HS-27A (cell line): Measurements from ENCODE around the gene RNU5D-1.
"Not testable (repeated sequence)": the region's sequence is repeated elsewhere in the genome, so short reads cannot be mapped to it uniquely, and the experiment has no call there.

Source experiments
- DNase-seq: peaks from one replicate; pipeline ENCODE4 v3.0.0-alpha.2; 2012; ENCODE audit warnings: low read depth, missing footprints

The RNU5D-1 gene

DNA sequence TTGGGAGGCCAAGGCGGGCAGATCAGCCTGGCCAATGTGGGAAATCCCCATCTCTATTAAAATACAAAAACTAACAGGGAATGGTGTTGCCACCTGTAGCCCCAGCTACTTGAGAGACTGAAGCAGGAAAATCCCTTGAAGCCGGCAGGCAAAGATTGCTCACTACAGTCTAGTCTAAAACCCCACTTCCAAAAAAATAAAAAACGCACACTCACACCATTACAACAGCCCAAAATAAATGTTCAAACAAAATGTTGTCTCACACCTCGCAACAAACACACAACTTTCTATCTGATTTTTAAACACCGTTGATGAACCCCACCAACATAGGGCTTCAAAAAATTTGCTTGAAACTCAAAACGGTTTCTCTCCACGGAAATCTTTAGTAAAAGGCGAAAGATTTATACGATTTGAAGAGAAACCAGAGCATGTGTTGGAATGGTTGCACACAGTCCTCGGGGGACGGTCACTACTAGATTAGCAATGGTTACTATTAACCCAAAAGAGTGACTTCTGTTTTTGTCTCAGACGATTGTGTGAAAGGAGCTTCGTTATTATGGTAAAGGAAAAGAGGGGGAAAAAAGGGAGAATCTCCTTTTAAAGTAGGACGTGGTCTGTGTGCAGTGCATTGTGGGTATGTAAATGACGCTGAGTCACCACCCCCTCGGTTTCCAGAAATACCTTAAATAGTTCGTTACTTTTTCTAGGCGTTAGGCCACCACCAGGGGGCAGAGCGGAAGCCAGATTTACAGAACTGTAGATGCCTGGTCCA, at the start of gene RNU5D-1:
RNU5D-1 (minus strand) TSS at position 430 of the 772 bp plus-strand sequence.
- DNase-seq = peak; percentile 95

DNA sequence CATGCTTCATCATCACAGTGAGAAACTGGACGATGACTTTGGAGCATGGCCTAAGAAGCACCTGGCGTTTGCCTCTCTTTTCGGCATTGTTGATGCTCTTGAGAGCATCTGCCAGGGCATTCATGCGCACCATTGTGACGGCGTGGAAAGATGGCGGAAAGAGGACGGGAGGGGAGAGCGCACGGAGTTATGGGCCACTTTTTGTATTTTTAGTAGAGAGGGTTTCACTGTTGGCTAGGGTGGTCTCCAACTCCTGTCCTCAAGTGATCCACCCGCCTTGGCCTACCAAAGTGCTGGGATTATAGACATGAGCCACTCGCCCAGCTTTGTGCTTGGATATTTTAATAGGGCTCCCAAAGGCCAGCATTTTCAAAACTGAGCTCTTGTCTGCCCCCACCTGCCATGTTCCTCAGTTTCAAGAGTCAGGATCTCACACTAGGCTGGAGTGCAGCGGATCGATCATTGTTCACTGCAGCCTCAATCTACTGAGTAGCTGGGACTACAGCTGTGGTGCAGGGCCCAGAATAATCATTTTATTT, 49.7 kb upstream of the RNU5D-1 start:
- DNase-seq = no peak

DNA sequence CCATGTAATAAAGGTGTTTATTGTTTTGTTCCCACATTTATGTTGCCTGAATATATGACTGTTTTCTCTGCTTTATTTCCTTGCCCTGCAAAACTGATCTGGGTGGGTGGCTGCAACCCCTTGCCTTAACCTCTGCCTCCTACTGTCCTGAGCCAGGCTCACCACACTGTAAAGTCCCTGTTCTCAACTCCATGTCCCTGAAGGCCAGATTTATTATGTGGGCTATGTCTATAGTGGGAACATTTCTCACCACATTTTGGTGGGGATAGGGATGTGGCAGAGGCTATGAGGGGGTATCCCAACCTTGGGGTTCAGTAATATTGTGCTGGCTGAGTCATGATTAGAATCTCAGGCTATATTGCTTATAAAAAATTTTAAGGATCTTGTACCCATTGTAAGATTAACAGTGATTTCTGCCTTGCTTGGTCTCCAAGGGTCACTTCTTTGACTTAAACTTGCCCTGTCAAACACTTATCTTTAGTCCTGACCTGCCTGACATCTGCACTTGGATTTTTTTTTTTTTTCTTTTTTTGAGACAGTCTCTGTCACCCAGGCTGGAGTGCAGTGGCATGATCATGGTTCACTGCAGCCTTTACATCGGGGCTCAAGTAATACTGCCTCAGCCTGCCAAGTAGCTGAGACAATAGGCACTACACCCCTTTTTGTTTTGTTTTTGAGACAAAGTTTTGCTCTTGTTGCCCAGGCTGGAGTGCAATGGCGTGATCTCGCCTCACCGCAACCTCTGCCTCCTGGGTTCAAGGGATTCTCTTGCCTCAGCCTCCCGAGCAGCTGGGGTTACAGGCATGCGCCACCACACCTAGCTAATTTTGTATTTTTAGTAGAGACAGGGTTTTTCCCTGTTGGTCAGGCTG, 48.0 kb upstream of the RNU5D-1 start:
- DNase-seq = no peak

DNA sequence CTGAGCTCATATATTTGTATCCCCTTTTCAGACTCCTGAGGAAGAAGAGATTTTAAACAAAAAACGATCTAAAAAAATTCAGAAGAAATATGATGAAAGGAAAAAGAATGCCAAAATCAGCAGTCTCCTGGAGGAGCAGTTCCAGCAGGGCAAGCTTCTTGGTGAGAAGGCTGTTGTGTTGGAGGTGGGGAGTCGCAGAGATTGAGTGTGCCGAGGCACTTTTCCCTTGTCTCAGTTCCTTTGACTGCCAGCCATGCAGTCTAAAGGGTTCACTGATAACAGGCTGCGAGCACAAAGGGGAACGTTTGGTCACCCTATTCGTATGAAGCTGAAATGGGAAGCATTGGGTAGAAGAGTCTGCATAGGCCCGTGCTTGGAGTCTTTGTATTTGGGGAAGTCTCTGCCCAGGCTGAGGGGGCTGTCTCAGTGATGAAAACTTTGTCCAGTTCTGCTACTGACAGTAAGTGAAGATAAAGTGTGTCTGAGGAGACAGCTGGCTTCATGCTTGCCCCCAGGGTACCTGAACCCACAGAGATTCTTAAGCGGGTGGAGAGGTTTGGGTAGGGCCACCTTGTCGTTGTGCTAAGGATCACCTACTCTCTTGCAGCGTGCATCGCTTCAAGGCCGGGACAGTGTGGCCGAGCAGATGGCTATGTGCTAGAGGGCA, 47.1 kb upstream of the RNU5D-1 start:
- DNase-seq = no peak

DNA sequence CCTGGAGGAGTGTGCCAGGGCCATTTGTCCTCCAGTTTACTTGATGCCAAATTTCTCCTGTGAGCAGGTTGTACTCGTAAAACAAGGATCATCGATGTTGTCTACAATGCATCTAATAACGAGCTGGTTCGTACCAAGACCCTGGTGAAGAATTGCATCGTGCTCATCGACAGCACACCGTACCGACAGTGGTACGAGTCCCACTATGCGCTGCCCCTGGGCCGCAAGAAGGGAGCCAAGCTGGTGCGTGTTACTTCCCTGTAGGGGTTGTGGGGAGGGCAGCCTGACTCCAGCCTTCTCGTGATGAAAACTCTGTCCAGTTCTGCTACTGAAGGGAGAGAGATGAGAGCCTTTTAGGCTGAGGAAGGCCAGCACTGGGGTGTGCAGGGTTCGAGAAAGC, 46.6 kb upstream of the RNU5D-1 start:
- DNase-seq = no peak

DNA sequence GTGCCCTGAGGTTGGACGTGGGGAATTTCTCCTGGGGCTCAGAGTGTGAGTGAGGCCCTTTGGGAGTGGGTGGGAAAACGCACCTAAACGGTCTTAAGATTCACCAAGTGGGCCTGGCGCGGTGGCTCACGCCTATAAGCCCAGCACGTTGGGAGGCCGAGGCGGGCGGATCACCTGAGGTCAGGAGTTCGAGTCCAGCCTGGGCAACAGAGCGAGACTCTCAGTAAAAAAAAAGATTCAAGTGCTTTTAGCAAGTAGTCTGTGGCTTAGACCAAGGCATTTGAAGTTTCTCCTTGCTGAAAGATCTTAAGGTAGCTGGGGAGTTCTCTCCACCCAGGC, 45.7 kb upstream of the RNU5D-1 start:
- no peak for DNase-seq

DNA sequence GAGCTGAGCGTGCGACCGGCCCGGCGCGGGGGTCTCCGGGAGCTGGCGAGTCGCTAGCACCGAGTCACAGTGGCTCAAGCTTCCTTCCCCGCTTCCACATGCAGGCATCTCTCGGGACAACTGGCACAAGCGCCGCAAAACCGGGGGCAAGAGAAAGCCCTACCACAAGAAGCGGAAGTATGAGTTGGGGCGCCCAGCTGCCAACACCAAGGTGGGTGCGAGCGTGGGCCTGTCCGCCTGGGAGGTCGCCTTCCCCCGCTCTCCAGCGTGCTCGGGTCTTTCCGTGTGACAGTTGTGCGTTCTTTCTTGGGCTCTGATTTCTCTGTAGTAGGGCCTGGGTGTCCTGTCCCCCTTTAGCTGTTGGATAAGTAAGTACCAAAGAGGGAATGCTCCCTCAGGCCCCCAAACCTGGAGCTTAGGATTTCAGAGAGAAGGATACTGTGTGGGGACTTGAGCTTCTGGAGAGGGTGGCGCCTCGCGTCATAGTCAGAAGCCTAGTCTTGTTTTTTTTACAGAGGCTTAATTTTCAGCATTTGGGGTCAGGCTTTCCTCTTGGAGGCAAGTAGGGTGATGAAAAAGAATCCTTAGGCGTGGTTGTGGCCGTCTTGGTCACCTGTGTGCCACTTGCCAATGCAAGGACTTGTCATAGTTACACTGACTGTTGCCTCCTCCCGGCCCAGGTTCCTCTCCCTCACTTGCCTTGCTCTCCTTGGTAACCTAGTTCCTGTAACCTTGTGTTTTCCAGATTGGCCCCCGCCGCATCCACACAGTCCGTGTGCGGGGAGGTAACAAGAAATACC, 45.2 kb upstream of the RNU5D-1 start:
- no peak for DNase-seq

DNA sequence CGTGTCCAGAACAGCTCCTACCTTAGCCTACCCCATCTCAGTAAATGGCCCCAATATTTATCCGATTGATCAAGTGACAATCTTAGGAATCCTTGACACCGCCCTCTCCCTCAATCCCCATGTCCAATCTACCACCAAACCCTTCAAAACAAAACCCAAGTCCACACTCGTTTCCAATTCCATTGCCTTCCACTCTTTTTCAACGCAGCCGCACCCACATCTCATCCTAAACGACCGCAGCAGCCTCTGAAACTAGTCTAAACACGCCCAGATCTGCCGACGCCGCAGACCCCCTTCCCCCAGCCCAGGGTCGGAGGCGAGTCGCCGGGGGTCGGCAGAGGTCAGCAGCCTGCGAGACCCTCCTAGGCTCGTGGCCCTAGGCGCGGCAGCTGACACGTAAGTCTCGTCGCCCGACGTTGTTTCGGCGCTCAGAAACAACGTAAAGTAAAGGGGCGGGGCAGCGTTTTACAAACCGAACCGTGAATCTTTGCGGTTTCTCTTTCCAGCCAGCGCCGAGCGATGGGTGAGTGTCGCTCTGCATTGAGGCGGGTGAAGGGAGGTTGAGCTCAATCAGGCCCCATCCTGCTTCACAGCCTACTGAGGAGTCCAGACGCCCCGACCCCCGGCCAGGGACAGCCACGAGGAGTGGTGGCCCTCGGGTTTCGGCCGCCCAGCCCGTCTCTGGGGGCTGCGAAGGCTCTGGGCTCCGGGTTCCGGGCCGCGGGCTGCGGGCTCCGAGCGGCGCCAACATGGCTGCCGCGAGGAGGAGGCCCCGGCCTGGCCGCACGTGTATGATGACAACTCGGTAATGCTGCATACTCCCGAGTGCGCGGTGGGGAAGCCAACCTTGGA, 44.3 kb upstream of the RNU5D-1 start, which contains the start of gene RPS8:
RPS8 (plus strand) TSS at position 463 of the 852 bp plus-strand sequence; CDS start at position 520, 57 bp downstream.
- DNase-seq = peak; percentile 88

DNA sequence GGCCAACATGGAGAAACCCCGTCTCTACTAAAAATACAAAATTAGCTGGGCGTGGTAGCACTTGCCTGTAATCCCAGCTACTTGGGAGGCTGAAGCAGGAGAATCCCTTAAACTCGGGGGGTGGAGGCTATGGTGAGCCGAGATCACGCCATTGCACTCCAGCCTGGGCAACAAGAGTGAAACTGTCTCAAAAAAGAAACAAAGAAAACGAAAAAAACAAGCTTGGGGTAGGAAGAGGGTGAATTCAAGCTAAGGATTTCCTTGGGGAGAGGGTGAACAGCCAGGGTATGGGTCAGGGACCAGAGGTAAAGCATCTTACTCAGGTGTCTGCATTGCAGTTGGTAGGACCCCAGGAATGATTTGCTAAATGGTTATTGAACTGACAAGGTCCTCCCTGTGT, 35.5 kb upstream of the RNU5D-1 start:
- DNase-seq = not testable (repeated sequence)

DNA sequence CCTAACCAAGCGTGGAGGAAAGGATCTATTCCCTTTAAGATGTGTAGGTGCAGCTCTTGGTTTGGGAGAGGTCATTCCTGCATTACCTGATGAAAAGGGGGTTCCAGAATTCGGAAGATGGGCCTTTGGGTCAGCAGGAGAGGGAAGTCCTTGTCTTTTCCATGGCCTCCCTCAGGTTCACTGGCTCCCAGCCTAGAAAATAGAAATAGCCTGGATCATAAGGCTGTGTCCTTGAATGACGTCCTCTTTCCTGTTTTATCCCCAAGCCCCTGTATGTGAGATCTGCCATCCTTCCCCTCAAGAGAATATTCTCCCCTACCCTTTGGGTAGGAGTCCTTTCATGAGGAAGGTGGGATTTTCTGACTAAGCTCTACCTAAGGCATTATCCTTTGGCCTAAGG, 29.9 kb upstream of the RNU5D-1 start:
- DNase-seq = no peak

DNA sequence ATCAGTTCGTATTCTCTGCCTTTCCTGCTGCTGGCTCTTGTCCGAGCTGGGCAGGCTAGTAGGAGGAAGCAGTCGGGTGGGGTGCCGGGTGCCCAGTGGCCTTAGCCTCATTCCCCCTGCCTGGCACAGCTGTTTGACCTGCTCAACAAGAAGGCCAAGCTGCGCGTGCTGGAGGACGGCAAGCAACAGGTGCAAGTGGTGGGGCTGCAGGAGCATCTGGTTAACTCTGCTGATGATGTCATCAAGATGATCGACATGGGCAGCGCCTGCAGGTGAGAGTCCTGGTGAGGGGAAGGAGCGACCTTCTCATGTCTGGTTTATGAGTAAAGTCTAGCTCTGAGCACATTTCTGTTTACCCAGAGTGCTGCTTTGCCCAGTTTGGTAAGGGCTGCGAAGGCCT, 28.1 kb upstream of the RNU5D-1 start:
- no peak for DNase-seq

DNA sequence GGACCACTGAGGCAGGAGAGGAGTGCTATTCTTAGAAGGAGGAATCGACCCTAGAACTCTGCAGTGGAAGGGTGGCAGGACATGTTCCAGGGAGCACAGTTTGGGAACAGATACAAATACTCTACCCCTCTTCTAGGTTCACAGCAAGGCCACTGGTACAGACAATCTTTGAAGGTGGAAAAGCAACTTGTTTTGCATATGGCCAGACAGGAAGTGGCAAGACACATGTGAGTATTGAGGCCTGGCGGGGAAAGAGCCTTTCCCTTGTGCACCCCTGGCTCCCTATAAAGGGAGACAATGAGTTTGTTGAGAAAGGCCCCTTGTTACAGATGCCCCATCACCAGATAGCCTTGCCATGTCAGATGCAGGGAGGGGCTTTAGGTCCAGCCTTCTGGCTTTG, 26.4 kb upstream of the RNU5D-1 start:
- DNase-seq = no peak

DNA sequence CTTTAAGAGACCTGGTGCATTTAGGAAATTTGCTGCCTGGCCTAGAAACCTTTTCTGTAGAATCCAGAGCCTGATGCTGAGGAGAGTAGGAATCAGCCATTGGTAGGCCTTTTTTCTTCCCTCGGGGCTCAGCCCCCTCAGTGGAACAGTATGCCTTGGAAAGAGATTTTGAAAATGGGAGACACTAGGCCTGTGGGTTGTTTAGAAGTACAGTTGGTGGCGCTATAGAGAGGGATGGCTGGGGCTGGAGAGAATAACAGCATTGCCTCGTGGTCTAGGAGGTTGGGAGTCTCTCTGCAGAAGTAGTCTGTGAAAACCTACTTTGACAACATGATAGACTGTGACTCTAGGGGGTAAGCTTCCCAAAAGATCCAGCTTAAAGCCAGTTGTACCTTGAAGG, 16.9 kb upstream of the RNU5D-1 start:
- no peak for DNase-seq

DNA sequence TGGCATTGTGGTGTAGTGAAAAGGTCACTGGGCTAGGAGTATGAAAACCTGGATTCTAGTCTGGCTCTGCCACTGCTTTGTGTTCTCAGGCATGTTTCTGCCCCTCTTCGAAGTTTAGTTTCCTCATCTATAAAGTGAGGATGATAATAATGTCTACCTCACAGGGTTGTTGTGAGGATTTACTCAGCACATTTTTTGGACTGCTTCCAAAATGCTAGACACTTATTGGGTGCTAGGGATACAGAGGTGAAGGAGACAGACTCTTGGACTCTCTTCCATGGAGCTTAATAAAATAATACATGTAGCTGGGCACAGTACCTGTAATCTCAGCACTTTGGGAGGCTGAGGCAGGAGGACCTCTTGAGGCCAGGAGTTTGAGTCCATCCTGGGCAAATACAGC, 12.2 kb upstream of the RNU5D-1 start:
- no peak for DNase-seq

DNA sequence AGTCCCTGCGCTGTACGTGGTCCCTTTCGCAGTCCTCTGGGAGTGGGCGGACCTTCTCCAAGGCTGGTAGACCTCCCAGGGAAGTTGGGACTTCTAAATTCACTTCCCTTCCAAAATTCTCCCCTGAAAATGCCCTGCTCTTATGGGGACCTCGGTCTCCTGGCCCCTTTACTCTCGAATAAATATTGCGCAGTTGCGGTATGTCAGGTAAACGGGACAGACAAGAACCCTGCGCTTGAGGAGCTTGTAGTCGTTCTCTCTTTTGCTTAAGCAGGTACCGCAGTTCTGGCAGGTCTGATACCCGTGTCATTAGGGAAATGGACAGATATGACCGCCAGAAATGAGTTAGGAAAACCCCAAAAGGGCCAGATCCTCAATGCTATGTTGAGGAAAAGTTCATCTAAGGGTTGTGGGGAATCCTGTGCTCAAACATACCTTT, 9.2 kb upstream of the RNU5D-1 start:
- no peak for DNase-seq

DNA sequence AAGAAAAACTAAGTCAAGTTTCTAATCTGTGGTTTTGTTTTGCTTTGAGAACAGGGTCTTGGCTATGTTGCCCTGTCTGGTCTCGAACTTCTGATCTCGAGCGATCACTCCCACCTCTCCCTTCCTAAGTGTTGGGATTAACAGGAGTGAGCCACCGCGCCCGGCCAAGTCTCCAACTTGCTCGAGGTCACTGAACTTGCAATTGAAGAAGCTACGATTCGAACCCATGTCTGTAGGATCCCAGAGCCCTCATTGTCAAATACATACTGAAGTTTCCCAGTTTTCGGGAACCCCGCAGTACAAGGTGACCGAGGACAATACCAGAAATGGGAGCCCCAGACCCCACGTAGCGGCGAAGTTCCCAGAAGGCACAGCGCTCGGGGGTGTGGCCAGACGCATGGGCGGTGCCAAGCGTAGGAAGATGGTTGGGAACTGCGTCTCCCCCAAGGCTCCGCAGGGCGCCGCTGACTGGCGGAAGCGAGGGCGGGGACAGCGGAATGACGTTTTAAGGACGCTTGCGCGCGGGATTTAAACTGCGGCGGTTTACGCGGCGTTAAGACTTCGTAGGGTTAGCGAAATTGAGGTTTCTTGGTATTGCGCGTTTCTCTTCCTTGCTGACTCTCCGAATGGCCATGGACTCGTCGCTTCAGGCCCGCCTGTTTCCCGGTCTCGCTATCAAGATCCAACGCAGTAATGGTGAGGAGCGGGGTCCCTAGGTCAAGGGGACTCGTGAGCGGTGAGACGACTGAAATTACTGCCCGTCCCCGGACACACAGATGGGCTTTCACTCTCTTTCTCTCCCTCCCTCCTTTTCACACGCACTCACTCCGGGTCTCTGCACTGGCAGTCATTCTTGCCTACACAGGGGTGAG, 8.6 kb upstream of the RNU5D-1 start, which contains the start of gene KIF2C:
KIF2C (plus strand) TSS at position 531 of the 872 bp plus-strand sequence; CDS start at position 627, 96 bp downstream.
- peak; percentile 96 for DNase-seq

DNA sequence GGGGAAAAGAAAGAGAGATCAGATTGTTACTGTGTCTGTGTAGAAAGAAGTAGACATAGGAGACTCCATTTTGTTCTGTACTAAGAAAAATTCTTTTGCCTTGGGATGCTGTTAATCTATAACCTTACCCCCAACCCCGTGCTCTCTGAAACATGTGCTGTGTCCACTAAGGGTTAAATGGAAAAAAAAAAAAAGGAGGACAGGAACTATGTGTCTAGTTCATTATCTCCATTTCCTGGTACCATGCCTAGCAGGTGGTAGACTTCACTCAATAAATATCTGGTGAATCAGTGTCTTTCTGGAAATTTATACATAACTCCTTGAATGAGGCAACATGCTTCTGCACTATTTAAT, 8.0 kb upstream of the RNU5D-1 start:
- DNase-seq = not testable (repeated sequence)

DNA sequence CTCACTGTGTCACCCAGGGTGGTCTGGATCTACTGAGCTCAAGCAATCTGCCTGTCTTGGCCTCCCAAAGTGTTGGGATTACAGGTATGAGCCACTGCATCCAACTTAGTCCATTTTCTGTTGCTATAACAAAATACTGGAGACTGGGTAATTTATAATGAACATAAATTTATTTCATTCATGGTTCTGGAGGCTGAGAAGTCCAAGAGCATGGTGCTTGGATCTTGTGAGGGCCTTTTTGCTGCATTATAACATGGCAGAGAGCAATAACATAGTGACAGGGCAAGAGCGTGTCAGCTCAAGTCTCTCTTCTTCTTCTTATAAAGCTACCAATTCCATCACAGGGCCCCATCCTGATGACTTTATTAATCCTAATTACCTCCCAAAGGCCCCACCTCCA, 5.0 kb upstream of the RNU5D-1 start:
- DNase-seq = no peak

DNA sequence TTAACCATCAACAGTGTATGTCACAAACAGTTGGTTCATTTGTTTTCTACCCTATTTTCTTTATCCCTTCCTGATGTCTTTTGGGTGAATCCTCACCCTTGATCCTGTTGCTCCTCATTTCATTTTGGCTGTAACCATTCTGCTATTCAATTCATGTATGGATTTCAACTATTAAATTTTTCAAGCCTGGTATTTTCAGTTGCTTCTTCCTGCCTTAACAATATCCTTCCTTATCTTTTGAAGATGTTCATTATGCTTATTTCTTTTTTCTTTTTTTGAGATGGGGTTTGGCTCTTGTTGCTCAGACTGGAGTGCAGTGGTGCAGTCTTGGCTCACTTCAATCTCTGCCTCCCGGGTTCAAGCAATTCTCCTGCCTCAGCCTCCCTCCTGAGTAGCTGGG, 2.8 kb upstream of the RNU5D-1 start:
- DNase-seq = no peak

DNA sequence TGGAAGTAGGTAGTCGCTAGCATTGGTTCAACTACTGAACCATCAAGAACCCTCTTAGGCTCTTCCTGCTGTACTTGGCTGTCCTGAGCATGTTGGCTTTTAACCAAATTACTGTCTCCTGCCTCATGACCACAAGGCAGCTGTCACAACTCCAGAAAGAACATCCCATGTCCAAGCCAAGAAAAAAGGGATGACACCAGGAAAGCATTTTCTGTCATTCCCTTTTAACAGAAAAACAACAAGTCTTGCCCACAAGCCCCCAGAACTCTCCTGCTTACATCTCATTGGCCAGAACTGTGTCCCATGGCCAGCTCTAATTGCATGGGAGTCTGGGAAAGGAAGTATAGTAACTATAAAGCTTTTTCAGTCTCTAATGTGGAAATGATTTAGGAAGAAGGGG, 2.4 kb upstream of the RNU5D-1 start:
- DNase-seq = no peak
